ENCODE results near the gene DCDC2.
"Not testable (repeated sequence)": the region's sequence is repeated elsewhere in the genome, so short reads cannot be mapped to it uniquely, and the experiment has no call there.

Gene DCDC2

DNA sequence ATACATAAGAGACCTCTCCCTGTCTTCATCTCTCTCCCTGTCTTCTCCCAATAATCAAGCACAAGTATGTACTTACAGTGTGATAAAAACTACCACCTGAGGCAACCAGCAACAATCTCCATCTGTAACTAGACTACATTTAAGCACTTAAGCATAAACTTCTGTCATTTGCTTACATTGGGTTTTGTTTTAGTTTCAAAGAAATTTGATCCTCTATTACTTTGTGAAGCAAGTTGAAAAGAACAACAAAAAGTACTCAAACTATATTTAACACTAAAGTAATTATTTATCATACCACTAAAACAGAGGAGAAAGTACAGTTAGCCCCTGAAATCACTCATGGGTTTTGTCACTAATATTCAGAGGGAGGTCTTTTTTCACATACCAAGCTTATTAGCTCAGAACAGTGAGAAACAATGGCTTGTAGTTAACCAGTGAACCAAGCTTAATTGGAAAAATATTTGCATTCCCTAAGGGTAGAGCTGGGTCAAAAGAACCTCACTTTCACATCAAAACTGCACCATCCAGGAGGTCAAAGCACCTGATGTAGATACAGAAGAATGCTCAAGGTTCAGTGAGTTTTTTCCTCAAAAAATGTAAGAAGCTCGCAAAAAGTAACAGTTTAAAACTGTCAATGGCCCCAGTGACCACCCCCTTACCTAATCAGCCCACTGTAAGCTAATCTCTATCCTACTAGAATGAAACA, 34.1 kb downstream of the DCDC2 start:
- no peak for DNase-seq (ENCODE audit: low spot score)
- TF ChIP-seq, protein P1, sequence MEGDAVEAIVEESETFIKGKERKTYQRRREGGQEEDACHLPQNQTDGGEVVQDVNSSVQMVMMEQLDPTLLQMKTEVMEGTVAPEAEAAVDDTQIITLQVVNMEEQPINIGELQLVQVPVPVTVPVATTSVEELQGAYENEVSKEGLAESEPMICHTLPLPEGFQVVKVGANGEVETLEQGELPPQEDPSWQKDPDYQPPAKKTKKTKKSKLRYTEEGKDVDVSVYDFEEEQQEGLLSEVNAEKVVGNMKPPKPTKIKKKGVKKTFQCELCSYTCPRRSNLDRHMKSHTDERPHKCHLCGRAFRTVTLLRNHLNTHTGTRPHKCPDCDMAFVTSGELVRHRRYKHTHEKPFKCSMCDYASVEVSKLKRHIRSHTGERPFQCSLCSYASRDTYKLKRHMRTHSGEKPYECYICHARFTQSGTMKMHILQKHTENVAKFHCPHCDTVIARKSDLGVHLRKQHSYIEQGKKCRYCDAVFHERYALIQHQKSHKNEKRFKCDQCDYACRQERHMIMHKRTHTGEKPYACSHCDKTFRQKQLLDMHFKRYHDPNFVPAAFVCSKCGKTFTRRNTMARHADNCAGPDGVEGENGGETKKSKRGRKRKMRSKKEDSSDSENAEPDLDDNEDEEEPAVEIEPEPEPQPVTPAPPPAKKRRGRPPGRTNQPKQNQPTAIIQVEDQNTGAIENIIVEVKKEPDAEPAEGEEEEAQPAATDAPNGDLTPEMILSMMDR (IDR thresholded peaks at IDR 0.05) = no peak
- Histone ChIP-seq H3K27ac (no peak overlapping the region), H3K4me3 (no peak overlapping the region)

DNA sequence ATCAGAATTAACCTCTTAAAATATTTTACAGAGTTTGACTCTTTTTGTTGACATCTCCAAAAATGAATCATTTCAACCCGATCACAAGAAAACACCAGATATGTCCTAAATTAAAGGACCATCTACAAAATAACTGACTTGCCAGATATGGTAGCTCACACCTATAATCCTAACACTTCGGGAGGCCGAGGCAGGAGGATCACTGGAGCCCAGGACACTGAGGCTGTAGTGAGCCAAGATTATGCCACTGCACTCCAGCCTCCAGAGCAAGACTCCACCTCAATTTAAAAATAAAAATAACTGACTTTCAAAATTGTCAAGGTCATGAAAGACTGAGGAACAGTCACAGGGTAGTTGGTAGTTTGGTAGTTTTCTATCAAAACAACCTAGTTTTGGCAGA, 34.9 kb downstream of the DCDC2 start:
- no peak overlapping the region for H3K4me3 ChIP-seq
- DNase-seq (ENCODE audit: low spot score) = no peak
- TF ChIP-seq, protein P1 (IDR thresholded peaks at IDR 0.05) = no peak
- no peak overlapping the region for H3K27ac ChIP-seq

DNA sequence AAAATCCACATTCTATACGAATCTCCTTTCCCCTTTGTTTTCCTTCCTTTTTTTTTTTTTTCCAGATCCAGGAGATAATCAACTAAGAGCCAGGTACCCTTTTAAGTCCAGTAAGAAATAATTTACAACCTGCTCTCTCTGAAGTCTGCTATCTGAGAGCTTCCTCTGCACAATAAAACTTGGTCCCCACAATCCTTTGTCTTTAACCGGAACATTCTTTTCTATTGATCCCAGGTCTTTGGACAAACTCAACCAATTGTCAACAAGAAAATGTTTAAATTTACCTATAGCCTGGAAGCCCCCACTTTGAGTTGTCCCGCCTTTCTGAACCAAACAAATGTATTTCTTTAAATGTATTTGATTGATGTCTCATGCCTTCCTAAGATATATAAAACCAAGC, 35.4 kb downstream of the DCDC2 start:
- DNase-seq (ENCODE audit: low spot score); H3K27ac ChIP-seq; H3K4me3 ChIP-seq: not testable (repeated sequence)

DNA sequence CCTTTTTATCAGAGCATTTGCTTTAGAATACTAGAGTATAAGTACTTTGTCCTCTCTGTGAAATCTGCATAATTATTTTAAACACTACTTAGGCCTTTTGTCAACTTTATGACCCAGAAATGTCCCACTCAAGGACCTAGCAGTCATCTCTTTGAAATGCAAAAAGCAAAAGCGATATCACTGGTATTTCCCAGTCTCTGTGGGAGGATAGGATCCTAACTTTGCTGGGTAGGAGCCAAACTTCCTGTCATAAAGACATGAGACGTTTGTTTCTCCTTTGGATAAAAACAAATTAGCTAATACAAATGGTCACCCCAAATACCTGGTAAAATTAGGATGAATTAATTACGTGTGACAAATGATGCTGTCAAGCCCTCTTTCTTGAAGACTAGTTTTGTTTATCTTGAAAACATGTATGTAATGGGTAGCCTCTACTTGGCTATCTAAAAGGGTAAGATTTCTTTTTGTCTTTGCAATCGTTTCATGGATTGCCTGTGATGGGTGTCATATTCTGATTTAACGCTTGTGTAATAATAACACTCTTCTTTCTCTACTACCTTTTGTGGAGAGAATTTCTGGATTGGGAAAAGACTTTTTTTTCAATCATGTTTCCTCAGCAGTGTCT, 36.2 kb downstream of the DCDC2 start:
- TF ChIP-seq, protein P1 (IDR thresholded peaks at IDR 0.05) = no peak
- Histone ChIP-seq H3K27ac (no peak overlapping the region), H3K4me3 (no peak overlapping the region)
- DNase-seq (ENCODE audit: low spot score) = no peak

DNA sequence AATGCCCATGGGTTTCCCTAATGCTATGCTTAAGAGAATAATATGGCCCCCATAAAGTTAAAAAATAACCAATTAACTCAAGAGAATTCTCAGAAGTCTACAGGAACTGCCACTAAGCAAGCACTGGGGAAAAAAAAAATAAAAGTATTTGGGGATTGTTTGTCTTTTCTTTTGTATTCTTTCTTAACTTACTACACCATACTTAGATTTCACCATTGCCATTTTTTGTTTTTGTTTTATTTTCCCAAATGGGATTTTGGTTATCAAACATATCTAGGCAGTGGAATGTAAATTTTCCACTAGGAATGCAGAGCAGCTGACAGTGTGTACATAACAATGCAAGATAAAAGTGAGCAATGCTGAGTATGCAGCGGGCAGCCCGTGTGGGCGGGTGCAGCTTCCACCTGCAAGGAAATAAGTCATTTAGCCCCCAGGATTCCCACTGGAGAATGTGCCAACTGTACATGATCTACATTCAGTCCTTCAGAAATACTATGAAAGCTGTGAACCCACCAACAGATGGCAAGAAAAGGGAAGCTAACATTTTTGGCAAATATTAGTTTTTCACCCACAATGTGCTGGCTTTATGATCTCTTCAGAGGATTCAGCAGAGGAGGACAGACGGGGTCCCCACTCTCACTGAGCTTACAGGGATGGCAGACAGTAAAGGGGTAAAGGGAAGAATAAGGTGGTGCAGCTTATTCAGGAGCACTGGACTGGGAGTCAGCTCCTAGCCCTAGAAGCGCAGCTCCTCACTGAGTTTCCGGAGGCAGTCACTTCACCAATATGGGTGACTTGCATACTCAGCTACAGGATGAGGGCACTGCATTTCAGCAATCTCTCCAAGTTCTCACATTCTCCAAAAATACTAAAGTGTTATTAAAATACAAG, 44.4 kb downstream of the DCDC2 start:
- no peak overlapping the region for H3K27ac ChIP-seq
- H3K4me3 ChIP-seq = no peak overlapping the region
- TF ChIP-seq, protein P1 (IDR thresholded peaks at IDR 0.05) = no peak
- no peak for DNase-seq (ENCODE audit: low spot score)

DNA sequence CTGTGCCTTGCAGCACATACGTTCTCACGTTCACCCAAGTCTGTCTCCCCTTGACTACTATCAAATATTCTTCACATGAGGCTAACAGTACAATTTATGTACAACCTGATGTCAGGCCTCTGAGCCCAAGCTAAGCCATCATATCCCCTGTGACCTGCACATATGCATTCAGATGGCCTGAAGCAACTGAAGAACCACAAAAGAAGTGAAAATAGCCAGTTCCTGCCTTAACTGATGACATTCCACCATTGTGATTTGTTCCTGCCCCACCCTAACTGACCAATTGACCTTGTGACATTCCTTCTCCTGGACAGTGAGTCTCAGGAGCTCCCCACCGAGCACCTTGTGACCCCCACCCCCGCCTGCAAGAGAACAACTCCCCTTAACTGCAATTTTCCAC, 46.1 kb downstream of the DCDC2 start:
- H3K4me3 ChIP-seq; H3K27ac ChIP-seq; DNase-seq (ENCODE audit: low spot score): not testable (repeated sequence)

DNA sequence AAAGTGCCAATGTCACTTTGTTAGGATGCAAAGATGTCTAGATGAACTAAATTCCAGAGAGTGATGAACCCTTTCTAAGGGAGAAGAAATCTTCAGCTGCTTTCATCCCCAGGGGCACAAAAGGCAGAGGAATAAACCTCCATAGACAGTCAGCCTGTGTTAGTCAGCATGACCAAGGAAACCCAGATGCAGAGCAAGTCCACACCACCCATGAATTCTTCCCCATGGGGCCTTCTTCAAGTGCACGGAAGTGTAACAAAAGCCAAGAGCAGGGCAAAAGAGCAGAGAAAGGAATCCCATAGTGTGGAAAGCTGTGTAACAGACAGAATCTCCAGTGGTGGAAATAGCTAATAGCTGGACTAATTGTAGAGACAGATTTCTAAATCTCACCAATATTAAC, 50.0 kb downstream of the DCDC2 start:
- Histone ChIP-seq H3K4me3 (no peak overlapping the region), H3K27ac (no peak overlapping the region)
- TF ChIP-seq, protein P1 (IDR thresholded peaks at IDR 0.05) = no peak
- DNase-seq (ENCODE audit: low spot score) = no peak
